Vagina (tissue), 2 donors: Measurements from ENCODE around the gene TCAIM. TPM values are rescaled to one million over a fixed set of nuclear protein-coding genes. Genes with fewer than 3 reads are reported as not detected.
"Not testable (repeated sequence)": the region's sequence is repeated elsewhere in the genome, so short reads cannot be mapped to it uniquely, and the experiment has no call there.

Experiments used
- DNase-seq, 2 donors: peaks; one replicate each; pipeline ENCODE4 v3.0.0-alpha.2; 2017; ENCODE audit errors: extremely low spot score in 2 of 2
- H3K27ac ChIP-seq: fragments of 200-600 bp; sonication (generic); one replicate; pipeline ENCODE4 v1.5.1; 2019
- H3K27me3 ChIP-seq: fragments of 200-600 bp; sonication (generic); one replicate; pipeline ENCODE4 v1.5.1; 2019
- H3K36me3 ChIP-seq, 2 donors: fragments of 200-600 bp; sonication (generic); one replicate each; pipeline ENCODE4 v1.5.1; 2017 to 2019
- H3K4me1 ChIP-seq: fragments of 200-600 bp; sonication (generic); one replicate; pipeline ENCODE4 v1.5.1; 2019
- H3K4me3 ChIP-seq, 2 donors: fragments of 200-600 bp; sonication (generic); 1 replicate in 1 of 2; 2 replicates in 1 of 2; pipeline ENCODE4 v1.5.1; 2016 to 2019
- H3K9me3 ChIP-seq: fragments of 200-600 bp; sonication (generic); one replicate; pipeline ENCODE4 v1.5.1; 2019
- CTCF ChIP-seq, 3 experiments: fragments of 450-650 bp in 2 of 3; fragments of 200-600 bp in 1 of 3; sonication (generic) in 1 of 3; IDR thresholded peaks; one replicate each; pipeline ENCODE4 v1.5.1; 2017 to 2019; ENCODE audit warnings: antibody characterized with exemption in 3 of 3, mild to moderate bottlenecking in 2 of 3, moderate library complexity in 2 of 3
- POLR2A ChIP-seq, 2 donors: fragments of 450-650 bp; IDR thresholded peaks; one replicate each; pipeline ENCODE4 v1.6.1; 2017; ENCODE audit warnings: antibody characterized with exemption in 2 of 2, mild to moderate bottlenecking in 2 of 2, moderate library complexity in 2 of 2
- POLR2AphosphoS5 ChIP-seq, 2 donors: sonication (generic); formaldehyde crosslinking; IDR thresholded peaks; one replicate each; pipeline ENCODE4 v1.9.0; 2017; ENCODE audit warnings: antibody characterized with exemption in 2 of 2, mild to moderate bottlenecking in 2 of 2, low read depth in 1 of 2; ENCODE audit not compliant: insufficient read depth in 1 of 2
- intact Hi-C: fragments of 100-400 bp; cut with DNase I; formaldehyde crosslinking; loops from one replicate; pipeline ENCODE4 v1.15.1; 2023
- total RNA-seq: library from RNA; depleted of rRNA; stranded (reverse); fragments of >200 nt; gene quantifications from one replicate; pipeline ENCODE4 v1.2.3, GENCODE V29; 2016

The TCAIM gene
- total RNA-seq, 1 donor from 2014 or later, result 17.9 TPM

- no peak for DNase-seq
- no peaks in the 10 kb centered on the region for H3K9me3 ChIP-seq
- intact Hi-C loops, result no loop called here
- no peaks in the 10 kb centered on the region for H3K4me1 ChIP-seq
- no peaks in the 10 kb centered on the region for H3K27me3 ChIP-seq
- TF ChIP-seq POLR2AphosphoS5 (IDR thresholded peaks at IDR 0.05; ENCODE audit: insufficient read depth in 1 of 2, low read depth in 1 of 2) (no peak), POLR2A (IDR thresholded peaks at IDR 0.05) (no peak), CTCF (IDR thresholded peaks at IDR 0.05) (no peak)
- H3K27ac ChIP-seq, result no peak overlapping the region
- no peaks in the 10 kb centered on the region for H3K36me3 ChIP-seq
- H3K4me3 ChIP-seq, result no peak overlapping the region
Measured at GRCh38 chr3:44412365-44412764, 73.8 kb downstream of the TCAIM start.

GRCh38 chr3:44414517-44415090, 76.0 kb downstream of the TCAIM start:
- Histone ChIP-seq H3K27me3 (no peaks in the 10 kb centered on the region), H3K36me3 (no peaks in the 10 kb centered on the region), H3K4me1 (no peaks in the 10 kb centered on the region), H3K9me3 (no peaks in the 10 kb centered on the region), H3K27ac (no peak overlapping the region), H3K4me3 (no peak overlapping the region)
- DNase-seq, result no peak
- intact Hi-C loops, result no loop called here
- TF ChIP-seq POLR2AphosphoS5 (IDR thresholded peaks at IDR 0.05; ENCODE audit: insufficient read depth in 1 of 2, low read depth in 1 of 2) (no peak), CTCF (IDR thresholded peaks at IDR 0.05) (no peak), POLR2A (IDR thresholded peaks at IDR 0.05) (no peak)

- intact Hi-C loops, result no loop called here
- Histone ChIP-seq H3K9me3 (no peaks in the 10 kb centered on the region), H3K4me1 (no peaks in the 10 kb centered on the region), H3K36me3 (no peaks in the 10 kb centered on the region), H3K27ac (no peak overlapping the region), H3K27me3 (no peaks in the 10 kb centered on the region), H3K4me3 (no peak overlapping the region)
- TF ChIP-seq POLR2AphosphoS5 (IDR thresholded peaks at IDR 0.05; ENCODE audit: insufficient read depth in 1 of 2, low read depth in 1 of 2) (no peak), CTCF (IDR thresholded peaks at IDR 0.05) (no peak), POLR2A (IDR thresholded peaks at IDR 0.05) (no peak)
- no peak for DNase-seq
Measured at GRCh38 chr3:44415421-44415820, 76.9 kb downstream of the TCAIM start.

- no peaks in the 10 kb centered on the region for H3K36me3 ChIP-seq
- H3K4me3 ChIP-seq, result no peak overlapping the region
- no peak for DNase-seq
- no peak overlapping the region for H3K27ac ChIP-seq
- intact Hi-C loops, result no loop called here
- H3K9me3 ChIP-seq, result no peaks in the 10 kb centered on the region
- H3K4me1 ChIP-seq, result no peaks in the 10 kb centered on the region
- no peaks in the 10 kb centered on the region for H3K27me3 ChIP-seq
- no peak for TF ChIP-seq CTCF (IDR thresholded peaks at IDR 0.05)
- no peak for TF ChIP-seq POLR2AphosphoS5 (IDR thresholded peaks at IDR 0.05; ENCODE audit: insufficient read depth in 1 of 2, low read depth in 1 of 2)
Measured at GRCh38 chr3:44416031-44417030, 77.8 kb downstream of the TCAIM start.

- H3K4me3 ChIP-seq, H3K9me3 ChIP-seq, intact Hi-C loops, DNase-seq, H3K36me3 ChIP-seq, H3K27me3 ChIP-seq, H3K4me1 ChIP-seq, H3K27ac ChIP-seq: not testable (repeated sequence)
Measured at GRCh38 chr3:44418118-44418517, 79.6 kb downstream of the TCAIM start.
